ENCODE measurements around the gene HS2ST1. TPM values are rescaled to one million over a fixed set of nuclear protein-coding genes. Genes with fewer than 3 reads are reported as not detected.
A peak's percentile ranks its signal among the peaks of the same experiment; 100 is the strongest.

Gene HS2ST1
- total RNA-seq, 2 experiments from 2014 or later: 13.9 to 17.0 TPM

GRCh38 chr1:87127581-87127980 lies 213.1 kb downstream of the HS2ST1 start:
- no peak for DNase-seq
- no peaks in the 10 kb centered on the region for H3K36me3 Mint-ChIP-seq
- no peaks in the 10 kb centered on the region for H3K9me3 Mint-ChIP-seq (ENCODE audit: low read depth)
- CTCF ChIA-PET: interaction anchor here (1.4 kb wide), 1 partner anchor 31 kb away, joined by 3 read pairs; no protein-coding TSS in a partner anchor
- H3K27me3 Mint-ChIP-seq: peaks cover 7% of the 10 kb centered on the region
- H3K4me3 Mint-ChIP-seq: no peak overlapping the region
- no peak for ATAC-seq
- no peak overlapping the region for H3K27ac Mint-ChIP-seq
- H3K4me1 Mint-ChIP-seq: peaks cover 3% of the 10 kb centered on the region

- no peaks in the 10 kb centered on the region for H3K9me3 Mint-ChIP-seq (ENCODE audit: low read depth)
- DNase-seq (no peak), ATAC-seq (no peak)
- no peak overlapping the region for H3K27ac Mint-ChIP-seq
- peaks cover 6% of the 10 kb centered on the region for H3K4me1 Mint-ChIP-seq
- peaks cover 21% of the 10 kb centered on the region for H3K27me3 Mint-ChIP-seq
- CTCF ChIA-PET: interaction anchor here (1.4 kb wide), 1 partner anchor 33 kb away, joined by 3 read pairs; no protein-coding TSS in a partner anchor
- no peaks in the 10 kb centered on the region for H3K36me3 Mint-ChIP-seq
- H3K4me3 Mint-ChIP-seq: no peak overlapping the region
Measured at GRCh38 chr1:87129038-87129437, 214.6 kb downstream of the HS2ST1 start.

- Mint-ChIP-seq H3K4me3 (no peak overlapping the region), H3K4me1 (peaks cover 6% of the 10 kb centered on the region), H3K9me3 (ENCODE audit: low read depth) (no peaks in the 10 kb centered on the region), H3K36me3 (no peaks in the 10 kb centered on the region), H3K27me3 (peaks cover 22% of the 10 kb centered on the region), H3K27ac (no peak overlapping the region)
- CTCF ChIA-PET: no interaction called here
- DNase-seq (no peak), ATAC-seq (no peak)
Measured at GRCh38 chr1:87129606-87130005, 215.2 kb downstream of the HS2ST1 start.

GRCh38 chr1:87130438-87130837 lies 216.0 kb downstream of the HS2ST1 start:
- Mint-ChIP-seq H3K36me3 (no peaks in the 10 kb centered on the region), H3K9me3 (ENCODE audit: low read depth) (no peaks in the 10 kb centered on the region), H3K4me1 (peaks cover 6% of the 10 kb centered on the region), H3K27ac (no peak overlapping the region), H3K4me3 (no peak overlapping the region), H3K27me3 (peaks cover 29% of the 10 kb centered on the region)
- ATAC-seq: no peak
- no peak for DNase-seq
- CTCF ChIA-PET: no interaction called here

- Mint-ChIP-seq H3K4me1 (peaks cover 6% of the 10 kb centered on the region), H3K9me3 (ENCODE audit: low read depth) (no peaks in the 10 kb centered on the region), H3K27ac (no peak overlapping the region), H3K4me3 (peak overlapping the region; percentile 66), H3K36me3 (no peaks in the 10 kb centered on the region), H3K27me3 (peaks cover 36% of the 10 kb centered on the region)
- ATAC-seq (peak; percentile 97), DNase-seq (peak; percentile 79)
- CTCF ChIA-PET: interaction anchor here (0.8 to 0.9 kb wide), 2 partner anchors 9 to 18 kb away, joined by 3 read pairs; no protein-coding TSS in a partner anchor
Measured at GRCh38 chr1:87131809-87132283, 217.4 kb downstream of the HS2ST1 start.

GRCh38 chr1:87132284-87132870 lies 217.9 kb downstream of the HS2ST1 start:
- Mint-ChIP-seq H3K9me3 (ENCODE audit: low read depth) (no peaks in the 10 kb centered on the region), H3K36me3 (no peaks in the 10 kb centered on the region), H3K27ac (no peak overlapping the region), H3K27me3 (peaks cover 41% of the 10 kb centered on the region), H3K4me1 (peaks cover 6% of the 10 kb centered on the region), H3K4me3 (peak overlapping the region; percentile 66)
- CTCF ChIA-PET: no interaction called here
- DNase-seq (no peak), ATAC-seq (peak; percentile 48)

- Mint-ChIP-seq H3K9me3 (ENCODE audit: low read depth) (no peaks in the 10 kb centered on the region), H3K27ac (no peak overlapping the region), H3K36me3 (no peaks in the 10 kb centered on the region), H3K4me3 (no peak overlapping the region), H3K4me1 (peaks cover 6% of the 10 kb centered on the region), H3K27me3 (peaks cover 43% of the 10 kb centered on the region)
- ATAC-seq: no peak
- CTCF ChIA-PET: no interaction called here
- DNase-seq: no peak
Measured at GRCh38 chr1:87134061-87134460, 219.6 kb downstream of the HS2ST1 start.

GRCh38 chr1:87134625-87135328 lies 220.3 kb downstream of the HS2ST1 start:
- Mint-ChIP-seq H3K27me3 (peaks cover 43% of the 10 kb centered on the region), H3K36me3 (no peaks in the 10 kb centered on the region), H3K9me3 (ENCODE audit: low read depth) (no peaks in the 10 kb centered on the region), H3K27ac (no peak overlapping the region), H3K4me3 (no peak overlapping the region), H3K4me1 (peaks cover 6% of the 10 kb centered on the region)
- DNase-seq (no peak), ATAC-seq (no peak)
- CTCF ChIA-PET: interaction anchor here (0.9 kb wide), 1 partner anchor 12 kb away, joined by 3 read pairs; no protein-coding TSS in a partner anchor

GRCh38 chr1:87135329-87135712 lies 220.9 kb downstream of the HS2ST1 start:
- peaks cover 6% of the 10 kb centered on the region for H3K4me1 Mint-ChIP-seq
- CTCF ChIA-PET: interaction anchor here (0.9 kb wide), 1 partner anchor 11 kb away, joined by 3 read pairs; no protein-coding TSS in a partner anchor
- peaks cover 45% of the 10 kb centered on the region for H3K27me3 Mint-ChIP-seq
- ATAC-seq (no peak), DNase-seq (no peak)
- no peaks in the 10 kb centered on the region for H3K36me3 Mint-ChIP-seq
- H3K9me3 Mint-ChIP-seq (ENCODE audit: low read depth): no peaks in the 10 kb centered on the region
- no peak overlapping the region for H3K27ac Mint-ChIP-seq
- no peak overlapping the region for H3K4me3 Mint-ChIP-seq

GRCh38 chr1:87136607-87137341 lies 222.3 kb downstream of the HS2ST1 start:
- Mint-ChIP-seq H3K27me3 (peaks cover 40% of the 10 kb centered on the region), H3K9me3 (ENCODE audit: low read depth) (no peaks in the 10 kb centered on the region), H3K4me3 (no peak overlapping the region), H3K36me3 (no peaks in the 10 kb centered on the region), H3K4me1 (peaks cover 6% of the 10 kb centered on the region), H3K27ac (no peak overlapping the region)
- no peak for DNase-seq
- CTCF ChIA-PET: no interaction called here
- no peak for ATAC-seq

- CTCF ChIA-PET: no interaction called here
- H3K4me3 Mint-ChIP-seq: no peak overlapping the region
Measured at GRCh38 chr1:87137342-87137739, 222.9 kb downstream of the HS2ST1 start.

GRCh38 chr1:87140831-87141540 lies 226.6 kb downstream of the HS2ST1 start:
- ATAC-seq: no peak
- H3K27me3 Mint-ChIP-seq: peaks cover 17% of the 10 kb centered on the region
- no peaks in the 10 kb centered on the region for H3K9me3 Mint-ChIP-seq (ENCODE audit: low read depth)
- CTCF ChIA-PET: no interaction called here
- DNase-seq: no peak
- no peaks in the 10 kb centered on the region for H3K4me1 Mint-ChIP-seq
- H3K27ac Mint-ChIP-seq: no peak overlapping the region
- no peaks in the 10 kb centered on the region for H3K36me3 Mint-ChIP-seq
- H3K4me3 Mint-ChIP-seq: no peak overlapping the region

More at GRCh38 chr1:87137342-87137739, 222.9 kb downstream of the HS2ST1 start:
- ATAC-seq: no peak
- DNase-seq: no peak
- Mint-ChIP-seq H3K4me1 (peaks cover 5% of the 10 kb centered on the region), H3K27me3 (peaks cover 40% of the 10 kb centered on the region), H3K27ac (no peak overlapping the region), H3K36me3 (no peaks in the 10 kb centered on the region), H3K9me3 (ENCODE audit: low read depth) (no peaks in the 10 kb centered on the region)

- no peak for DNase-seq
- Mint-ChIP-seq H3K36me3 (no peaks in the 10 kb centered on the region), H3K27me3 (peaks cover 22% of the 10 kb centered on the region), H3K4me3 (no peak overlapping the region), H3K27ac (no peak overlapping the region), H3K9me3 (ENCODE audit: low read depth) (no peaks in the 10 kb centered on the region), H3K4me1 (no peaks in the 10 kb centered on the region)
- CTCF ChIA-PET: no interaction called here
- ATAC-seq: no peak
Measured at GRCh38 chr1:87141556-87141955, 227.1 kb downstream of the HS2ST1 start.
